GM18508 (cell line): ENCODE data around the gene TXNRD1.
"Not testable (repeated sequence)": the region's sequence is repeated elsewhere in the genome, so short reads cannot be mapped to it uniquely, and the experiment has no call there.

Experiments used
- ATAC-seq: cut with Tn5 transposase; IDR thresholded peaks from one replicate; pipeline ENCODE4 v1.9.1; 2021; ENCODE audit warnings: moderate number of reproducible peaks; ENCODE audit not compliant: insufficient read depth, unreplicated experiment

TXNRD1 gene

GRCh38 chr12:104385510-104385909 is 169.9 kb downstream of the TXNRD1 start:
- ATAC-seq, result no peak

GRCh38 chr12:104386461-104386860 is 170.9 kb downstream of the TXNRD1 start:
- ATAC-seq, result no peak

- ATAC-seq, result no peak
Measured at GRCh38 chr12:104387190-104387589, 171.6 kb downstream of the TXNRD1 start.

- not testable (repeated sequence) for ATAC-seq
Measured at GRCh38 chr12:104394086-104394485, 178.5 kb downstream of the TXNRD1 start.
